HFFc6 (cell line): ENCODE measurements around the gene ALDH1A1. TPM values are rescaled to one million over a fixed set of nuclear protein-coding genes. Genes with fewer than 3 reads are reported as not detected.
A peak's percentile ranks its signal among the peaks of the same experiment; 100 is the strongest.

ENCODE experiments used
- DNase-seq: peaks from one replicate; pipeline ENCODE4 v3.0.0-alpha.2; 2018
- H3K27ac Mint-ChIP-seq: 2 replicates; pipeline ENCODE4 v1.8.0; 2020; ENCODE audit warnings: mild to moderate bottlenecking, mixed read lengths
- H3K27me3 Mint-ChIP-seq: 2 replicates; pipeline ENCODE4 v1.8.0; 2021; ENCODE audit warnings: mild to moderate bottlenecking, moderate library complexity, mixed read lengths; ENCODE audit not compliant: insufficient read depth
- H3K36me3 Mint-ChIP-seq: 2 replicates; pipeline ENCODE4 v1.8.0; 2021; ENCODE audit warnings: low read depth, mixed read lengths
- H3K4me1 Mint-ChIP-seq: 2 replicates; pipeline ENCODE4 v1.8.0; 2020; ENCODE audit warnings: low read depth, mixed read lengths
- H3K4me3 Mint-ChIP-seq: 2 replicates; pipeline ENCODE4 v1.8.0; 2020; ENCODE audit warnings: mild to moderate bottlenecking, moderate library complexity, mixed read lengths
- H3K9me3 Mint-ChIP-seq: 2 replicates; pipeline ENCODE4 v1.8.0; 2020; ENCODE audit warnings: mild to moderate bottlenecking, mixed read lengths
- CTCF ChIP-seq: fragments of 200-600 bp; sonication (generic); IDR thresholded peaks from 2 replicates; pipeline ENCODE4 v1.5.0; 2021; ENCODE audit warnings: antibody characterized with exemption, mild to moderate bottlenecking
- long read RNA-seq: library from polyadenylated mRNA; unstranded; transcript quantifications from one replicate; pipeline ENCODE4 v2.0.0, GENCODE V29; 2019
- total RNA-seq, 6 experiments: library from RNA; stranded (reverse); fragmentation: NEBNext Ultra II Directional; extraction: Animal tissue kit (Norgen Biotek cat#: 25700); gene quantifications; 2 replicates in 1 of 6; 3 replicates in 5 of 6; pipeline ENCODE4 v1.2.3, GENCODE V29; 2021

The ALDH1A1 gene
- total RNA-seq, result 100 to 1,000 TPM; 166 to 720 (median 656) TPM
- long read RNA-seq, transcript ALDH1A1-201 (13 exons, 2,107 nt), result major isoform, 343 of 387 reads
- long read RNA-seq, partial matches to known transcripts, result 30 of 387 reads
- long read RNA-seq, other reads (novel, unspliced or antisense), result 14 of 387 reads

GRCh38 chr9:72952914-72953313, at the start of gene ALDH1A1:
Gene ALDH1A1 (minus strand): TSS chr9:72953053. CDS start chr9:72953000, 53 bp downstream.
- no peaks in the 10 kb centered on the region for H3K9me3 Mint-ChIP-seq
- peaks cover 10% of the 10 kb centered on the region; the same call in 1 of the 2 replicates for H3K36me3 Mint-ChIP-seq
- peaks cover 59% of the 10 kb centered on the region; the same call in 1 of the 2 replicates for H3K4me1 Mint-ChIP-seq
- DNase-seq, result no peak
- no peak for TF ChIP-seq CTCF
- H3K4me3 Mint-ChIP-seq, result peak within 1 kb of the TSS; percentile 87
- H3K27me3 Mint-ChIP-seq, result peaks cover 3% of the 10 kb centered on the region
- peak within 1 kb of the TSS; percentile 65; the same call in 1 of the 2 replicates for H3K27ac Mint-ChIP-seq

- no peak for DNase-seq
- Mint-ChIP-seq H3K36me3 (no peaks in the 10 kb centered on the region), H3K9me3 (no peaks in the 10 kb centered on the region), H3K27ac (no peak overlapping the region), H3K4me3 (no peak overlapping the region), H3K4me1 (peaks cover 10% of the 10 kb centered on the region), H3K27me3 (no peaks in the 10 kb centered on the region; the same call in 1 of the 2 replicates)
- TF ChIP-seq CTCF, result no peak
These were observed 49.0 kb upstream of the ALDH1A1 start for GRCh38 chr9:73001860-73002259.

GRCh38 chr9:72998363-72998762, 45.5 kb upstream of the ALDH1A1 start:
- DNase-seq, result no peak
- H3K4me3 Mint-ChIP-seq, result no peak overlapping the region
- H3K27ac Mint-ChIP-seq, result no peak overlapping the region
- H3K4me1 Mint-ChIP-seq, result peaks cover 40% of the 10 kb centered on the region
- no peak for TF ChIP-seq CTCF
- H3K27me3 Mint-ChIP-seq, result peaks cover 1% of the 10 kb centered on the region; the same call in 1 of the 2 replicates
- no peaks in the 10 kb centered on the region for H3K9me3 Mint-ChIP-seq
- peaks cover 7% of the 10 kb centered on the region; the same call in 1 of the 2 replicates for H3K36me3 Mint-ChIP-seq

- Mint-ChIP-seq H3K36me3 (peaks cover 9% of the 10 kb centered on the region; the same call in 1 of the 2 replicates), H3K9me3 (no peaks in the 10 kb centered on the region), H3K4me3 (no peak overlapping the region), H3K27me3 (peaks cover 1% of the 10 kb centered on the region; the same call in 1 of the 2 replicates), H3K27ac (peak overlapping the region; percentile 74; the same call in 1 of the 2 replicates), H3K4me1 (peaks cover 43% of the 10 kb centered on the region)
- no peak for DNase-seq
- TF ChIP-seq CTCF, result no peak
These were observed 44.6 kb upstream of the ALDH1A1 start for GRCh38 chr9:72997387-72997995.

GRCh38 chr9:72996684-72997314, 43.9 kb upstream of the ALDH1A1 start:
- H3K9me3 Mint-ChIP-seq, result no peaks in the 10 kb centered on the region
- DNase-seq, result no peak
- H3K36me3 Mint-ChIP-seq, result peaks cover 12% of the 10 kb centered on the region; the same call in 1 of the 2 replicates
- peak overlapping the region; percentile 74 for H3K27ac Mint-ChIP-seq
- H3K4me1 Mint-ChIP-seq, result peaks cover 43% of the 10 kb centered on the region
- TF ChIP-seq CTCF, result no peak
- H3K4me3 Mint-ChIP-seq, result peak overlapping the region; percentile 51; the same call in 1 of the 2 replicates
- H3K27me3 Mint-ChIP-seq, result peaks cover 1% of the 10 kb centered on the region; the same call in 1 of the 2 replicates
